ENCODE results near the gene MIOX.

- TF ChIP-seq CTCF (IDR thresholded peaks at IDR 0.05): no peak
- no peak for TF ChIP-seq ZFX (IDR thresholded peaks at IDR 0.05; ENCODE audit: borderline replicate concordance)
These were observed 9.8 kb upstream of the MIOX start for GRCh38 chr22:50476868-50477267.

All from 22Rv1 (cell line).